Measurements from ENCODE around the gene SIX1.

The SIX1 gene

DNA sequence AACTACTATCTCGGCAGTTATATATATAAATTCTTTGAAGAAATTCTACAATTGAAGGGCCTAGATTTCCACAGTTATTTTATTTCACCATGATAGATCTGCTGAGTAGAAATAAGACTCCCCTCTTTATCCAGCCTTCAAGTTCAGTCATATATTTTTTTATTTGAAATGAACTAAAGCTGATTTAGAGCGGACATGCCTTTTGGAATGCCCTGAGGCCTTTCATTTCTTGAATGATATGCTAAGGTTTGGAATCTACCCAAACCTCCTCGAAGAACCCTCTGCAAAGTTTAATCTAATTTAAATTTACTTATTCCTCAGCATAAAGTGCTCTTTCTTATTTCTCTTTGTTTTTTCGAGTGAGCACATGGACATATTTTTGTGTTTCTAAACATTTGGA, 15.1 kb downstream of the SIX1 start:
- DNase-seq (ENCODE audit: low read depth), result no peak
- H3K4me3 ChIP-seq (ENCODE audit: low read depth, low read length), result no peak overlapping the region
- TF ChIP-seq CTCF (IDR thresholded peaks at IDR 0.05; ENCODE audit: control insufficient read depth, extremely low read depth, insufficient read depth), result no peak

DNA sequence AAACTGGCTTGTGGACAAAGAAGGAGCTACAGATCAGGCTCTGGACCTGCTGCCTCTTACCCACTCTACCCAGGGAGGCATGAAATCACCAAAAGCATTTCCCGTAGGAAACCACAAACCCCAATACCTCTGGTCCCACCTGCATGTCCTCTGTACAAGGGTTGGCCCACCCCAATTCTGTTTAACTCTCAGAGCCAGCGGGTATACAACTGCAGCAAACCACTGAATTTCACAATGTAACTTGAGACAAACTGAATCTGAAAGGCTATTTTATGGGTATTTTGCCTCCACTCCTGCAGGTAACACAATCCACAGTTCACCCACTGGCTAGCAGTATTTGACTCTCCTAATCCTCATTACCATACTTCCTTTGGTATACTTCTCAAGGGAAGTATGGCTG, 16.5 kb downstream of the SIX1 start:
- no peak for TF ChIP-seq CTCF (IDR thresholded peaks at IDR 0.05; ENCODE audit: control insufficient read depth, extremely low read depth, insufficient read depth)
- DNase-seq (ENCODE audit: low read depth), result no peak
- no peak overlapping the region for H3K4me3 ChIP-seq (ENCODE audit: low read depth, low read length)

DNA sequence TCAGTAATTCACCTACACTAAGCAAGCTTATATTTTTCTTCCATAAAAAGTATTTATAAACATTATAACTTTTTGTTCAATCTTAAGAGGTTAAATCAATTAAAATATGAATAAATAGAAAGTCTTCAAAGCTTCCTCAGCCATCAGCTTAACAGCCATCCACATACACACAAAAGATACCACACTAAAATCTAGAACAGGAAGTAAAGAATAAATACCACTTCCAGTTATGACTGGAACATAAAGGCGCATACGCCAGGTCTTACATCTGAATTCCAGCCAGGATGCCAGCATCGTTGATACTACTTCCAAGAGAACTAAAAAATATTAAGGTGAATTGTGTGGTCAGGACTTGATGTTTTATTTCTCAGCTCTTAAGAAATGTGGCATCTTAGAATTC, 17.0 kb downstream of the SIX1 start:
- DNase-seq (ENCODE audit: low read depth), result no peak
- TF ChIP-seq CTCF (IDR thresholded peaks at IDR 0.05; ENCODE audit: control insufficient read depth, extremely low read depth, insufficient read depth), result no peak
- H3K4me3 ChIP-seq (ENCODE audit: low read depth, low read length), result no peak overlapping the region

DNA sequence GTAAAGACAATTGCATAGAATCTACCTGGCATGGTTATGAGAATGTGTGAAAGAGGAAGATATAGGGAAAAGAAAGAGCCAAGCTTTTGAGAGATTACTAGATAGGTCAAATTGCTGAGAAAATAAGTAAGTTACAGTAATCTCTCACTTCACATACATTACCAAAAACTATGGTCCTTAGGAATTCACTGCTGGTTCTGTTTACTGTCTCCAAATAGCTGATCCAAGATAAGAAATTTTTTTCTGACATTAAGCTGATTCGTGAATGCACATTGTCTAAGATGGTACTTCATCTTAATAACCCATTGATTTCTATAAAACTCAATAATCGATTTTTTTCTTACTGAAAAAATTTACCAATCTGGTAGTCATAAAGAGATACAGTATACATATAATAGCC, 17.4 kb downstream of the SIX1 start:
- no peak overlapping the region for H3K4me3 ChIP-seq (ENCODE audit: low read depth, low read length)
- no peak for DNase-seq (ENCODE audit: low read depth)
- no peak for TF ChIP-seq CTCF (IDR thresholded peaks at IDR 0.05; ENCODE audit: control insufficient read depth, extremely low read depth, insufficient read depth)

DNA sequence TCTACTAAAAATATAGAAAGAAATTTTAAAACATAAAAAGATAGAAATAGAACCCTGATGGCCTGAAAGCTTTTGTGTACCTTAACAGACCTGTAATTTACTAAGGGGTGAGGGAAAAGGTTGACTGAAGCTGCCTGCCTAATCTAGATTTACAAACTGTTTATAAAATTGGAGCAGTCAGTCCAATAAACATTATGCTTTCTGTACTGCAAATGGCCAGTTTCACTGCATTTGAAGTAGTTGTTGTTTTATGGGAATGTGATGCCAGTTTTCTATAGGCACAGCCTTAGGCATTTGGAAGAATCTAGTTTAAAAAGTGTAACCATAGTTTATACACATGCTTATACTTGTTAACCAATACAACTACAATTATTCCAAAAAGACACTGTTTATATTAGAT, 19.1 kb downstream of the SIX1 start:
- peak; percentile 56 for DNase-seq (ENCODE audit: low read depth)
- no peak for TF ChIP-seq CTCF (IDR thresholded peaks at IDR 0.05; ENCODE audit: control insufficient read depth, extremely low read depth, insufficient read depth)
- no peak overlapping the region for H3K4me3 ChIP-seq (ENCODE audit: low read depth, low read length)

- TF ChIP-seq CTCF (IDR thresholded peaks at IDR 0.05; ENCODE audit: control insufficient read depth, extremely low read depth, insufficient read depth), result no peak
- H3K4me3 ChIP-seq (ENCODE audit: low read depth, low read length), result no peak overlapping the region
- DNase-seq (ENCODE audit: low read depth), result no peak
Measured at GRCh38 chr14:60628892-60629291, 20.4 kb downstream of the SIX1 start.

DNA sequence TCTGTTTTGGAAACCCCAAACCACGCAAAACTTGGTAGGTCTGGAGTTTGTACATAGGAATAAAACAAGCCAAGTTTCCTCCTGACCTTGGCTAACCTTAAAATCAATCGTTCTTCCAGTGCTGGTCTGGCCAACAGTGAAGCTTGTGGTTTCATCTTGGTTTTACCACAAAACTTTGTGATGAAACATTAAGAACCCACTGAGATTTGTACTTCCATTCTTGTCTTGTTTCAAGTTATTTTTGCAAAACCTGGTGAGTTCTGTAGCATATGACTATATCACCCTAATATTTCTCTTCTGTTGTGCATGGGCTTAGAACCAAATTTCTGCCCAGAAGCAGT, 26.4 kb downstream of the SIX1 start:
- no peak for DNase-seq (ENCODE audit: low read depth)
- H3K4me3 ChIP-seq (ENCODE audit: low read depth, low read length), result no peak overlapping the region
- TF ChIP-seq CTCF (IDR thresholded peaks at IDR 0.05; ENCODE audit: control insufficient read depth, extremely low read depth, insufficient read depth), result no peak

All from LNCaP clone FGC (cell line).